SK-N-SH (cell line): ENCODE measurements around the gene SLC38A3. TPM values are rescaled to one million over a fixed set of nuclear protein-coding genes. Genes with fewer than 3 reads are reported as not detected.

Experiments
- polyA plus RNA-seq, 3 experiments: library from polyadenylated mRNA; depleted of rRNA; stranded (reverse); fragments of >200 nt; gene quantifications; 2 replicates each; pipeline ENCODE4 v1.2.3, GENCODE V29; 2012
- small RNA-seq, 7 experiments: library from RNA; depleted of rRNA; stranded (forward); fragments of <200 nt; gene quantifications; one replicate each; pipeline ENCODE3, GENCODE V24; 2012

Gene SLC38A3
- polyA plus RNA-seq, 1 of the 3 experiments (the other 2 are of a cell fraction): 0.84 TPM

Small RNA genes within 50 kb of the gene (small RNA-seq; reads per million reads assigned to genes)
- gene MIR566 (0 reads per million in 7 experiments), gene MIR5787 (0 reads per million in 7 experiments)

Other genes starting within 250 kb of the SLC38A3 start
- gene RBM5, start 116.4 kb upstream of the SLC38A3 start, polyA plus RNA-seq (2012; rRNA removed): 113 and 168 TPM in 2 replicates
- gene SEMA3F, start 49.9 kb upstream of the SLC38A3 start, polyA plus RNA-seq (2012; rRNA removed): 23.9 and 30.4 TPM in 2 replicates
- not detected in 2 replicates for gene GNAT1, start 13.7 kb upstream of the SLC38A3 start, polyA plus RNA-seq (2012; rRNA removed)
- gene GNAI2, start 30.9 kb downstream of the SLC38A3 start, polyA plus RNA-seq (2012; rRNA removed): 641 and 649 TPM in 2 replicates
- gene SEMA3B, start 63.9 kb downstream of the SLC38A3 start, polyA plus RNA-seq (2012; rRNA removed): 12.4 and 14.9 TPM in 2 replicates
- gene LSMEM2, start 73.8 kb downstream of the SLC38A3 start, polyA plus RNA-seq (2012; rRNA removed): 0.03 TPM in 1 of 2 replicates, not detected in the other
- gene IFRD2, start 87.2 kb downstream of the SLC38A3 start, polyA plus RNA-seq (2012; rRNA removed): 52.4 and 73.2 TPM in 2 replicates
- gene HYAL3, start 94.1 kb downstream of the SLC38A3 start, polyA plus RNA-seq (2012; rRNA removed): 7.8 and 8.4 TPM in 2 replicates
- 10.4 and 10.5 TPM in 2 replicates for gene NAA80, start 94.1 kb downstream of the SLC38A3 start, polyA plus RNA-seq (2012; rRNA removed)
- gene HYAL1, start 98.3 kb downstream of the SLC38A3 start, polyA plus RNA-seq (2012; rRNA removed): 0.30 and 0.49 TPM in 2 replicates
- gene HYAL2, start 117.5 kb downstream of the SLC38A3 start, polyA plus RNA-seq (2012; rRNA removed): 135 and 151 TPM in 2 replicates
- 58.7 and 79.3 TPM in 2 replicates for gene TUSC2, start 123.0 kb downstream of the SLC38A3 start, polyA plus RNA-seq (2012; rRNA removed)
- gene RASSF1, start 135.6 kb downstream of the SLC38A3 start, polyA plus RNA-seq (2012; rRNA removed): 28.1 and 32.3 TPM in 2 replicates
- 0.83 and 0.95 TPM in 2 replicates for gene ZMYND10, start 140.5 kb downstream of the SLC38A3 start, polyA plus RNA-seq (2012; rRNA removed)
- 43.6 and 56.2 TPM in 2 replicates for gene NPRL2, start 145.5 kb downstream of the SLC38A3 start, polyA plus RNA-seq (2012; rRNA removed)
- 40.7 and 46.5 TPM in 2 replicates for gene CYB561D2, start 145.6 kb downstream of the SLC38A3 start, polyA plus RNA-seq (2012; rRNA removed)
- 47.8 and 49.2 TPM in 2 replicates for gene TMEM115, start 154.2 kb downstream of the SLC38A3 start, polyA plus RNA-seq (2012; rRNA removed)